ENCODE data around the gene CNGB1. TPM values are rescaled to one million over a fixed set of nuclear protein-coding genes. Genes with fewer than 3 reads are reported as not detected.

CNGB1 gene
- total RNA-seq, 1 experiment from 2014 or later = not detected

DNA sequence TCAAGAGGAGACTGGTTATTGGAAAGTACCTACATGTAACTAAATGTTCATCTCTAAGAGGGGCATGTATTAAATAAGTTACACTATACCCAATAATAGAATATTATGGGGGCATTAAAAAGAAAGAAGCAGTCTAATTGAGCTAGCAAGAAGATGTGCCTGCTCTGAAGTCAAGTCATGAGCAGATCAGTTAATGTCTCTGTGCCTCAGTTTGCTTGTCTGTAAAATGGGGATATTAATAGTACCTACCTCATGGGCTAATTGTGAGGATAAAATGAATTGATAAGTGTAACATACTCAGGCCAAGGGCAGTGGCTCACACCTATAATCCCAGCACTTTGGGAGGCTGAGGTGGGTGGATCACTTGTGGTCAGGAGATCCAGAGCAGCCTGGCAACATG, 3.0 kb downstream of the CNGB1 start (continued):
- TF ChIP-seq, protein P1, sequence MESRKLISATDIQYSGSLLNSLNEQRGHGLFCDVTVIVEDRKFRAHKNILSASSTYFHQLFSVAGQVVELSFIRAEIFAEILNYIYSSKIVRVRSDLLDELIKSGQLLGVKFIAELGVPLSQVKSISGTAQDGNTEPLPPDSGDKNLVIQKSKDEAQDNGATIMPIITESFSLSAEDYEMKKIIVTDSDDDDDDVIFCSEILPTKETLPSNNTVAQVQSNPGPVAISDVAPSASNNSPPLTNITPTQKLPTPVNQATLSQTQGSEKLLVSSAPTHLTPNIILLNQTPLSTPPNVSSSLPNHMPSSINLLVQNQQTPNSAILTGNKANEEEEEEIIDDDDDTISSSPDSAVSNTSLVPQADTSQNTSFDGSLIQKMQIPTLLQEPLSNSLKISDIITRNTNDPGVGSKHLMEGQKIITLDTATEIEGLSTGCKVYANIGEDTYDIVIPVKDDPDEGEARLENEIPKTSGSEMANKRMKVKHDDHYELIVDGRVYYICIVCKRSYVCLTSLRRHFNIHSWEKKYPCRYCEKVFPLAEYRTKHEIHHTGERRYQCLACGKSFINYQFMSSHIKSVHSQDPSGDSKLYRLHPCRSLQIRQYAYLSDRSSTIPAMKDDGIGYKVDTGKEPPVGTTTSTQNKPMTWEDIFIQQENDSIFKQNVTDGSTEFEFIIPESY (IDR thresholded peaks at IDR 0.05; ENCODE audit: extremely low read depth, insufficient replicate concordance, low read length) = no peak
- TF ChIP-seq EGR1 (IDR thresholded peaks at IDR 0.05; ENCODE audit: low read depth) (no peak), RAD21 (IDR thresholded peaks at IDR 0.05; ENCODE audit: low read depth) (no peak)
- TF ChIP-seq, protein P2, sequence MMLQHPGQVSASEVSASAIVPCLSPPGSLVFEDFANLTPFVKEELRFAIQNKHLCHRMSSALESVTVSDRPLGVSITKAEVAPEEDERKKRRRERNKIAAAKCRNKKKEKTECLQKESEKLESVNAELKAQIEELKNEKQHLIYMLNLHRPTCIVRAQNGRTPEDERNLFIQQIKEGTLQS (IDR thresholded peaks at IDR 0.05) = no peak

GRCh38 chr16:57966986-57967385, 3.9 kb downstream of the CNGB1 start:
- no peak overlapping the region for H3K4me2 ChIP-seq (ENCODE audit: low read length)
- H2AFZ ChIP-seq (ENCODE audit: low read depth, low read length, poor library complexity, severe bottlenecking) = no peak overlapping the region
- no peaks in the 10 kb centered on the region for H3K79me2 ChIP-seq (ENCODE audit: insufficient read depth, low read length)
- no peak overlapping the region for H3K9ac ChIP-seq (ENCODE audit: low read length)
- H4K20me1 ChIP-seq (ENCODE audit: insufficient read depth) = no peaks in the 10 kb centered on the region
- H3K27ac ChIP-seq (ENCODE audit: low read depth, low read length) = no peak overlapping the region
- intact Hi-C loops (cut with micrococcal nuclease) = no loop called here
- CTCF ChIA-PET = no interaction called here
- no peak overlapping the region for H3K4me3 ChIP-seq (replicated peaks in 1 of 2; ENCODE audit: low read depth in 1 of 2, low read length in 2 of 2)
- H3K27me3 ChIP-seq (ENCODE audit: insufficient read depth, low read length) = no peaks in the 10 kb centered on the region
- TF ChIP-seq CTCF (IDR thresholded peaks at IDR 0.05 in 2 of 3, conservative IDR thresholded peaks at IDR 0.05 in 1 of 3; ENCODE audit: borderline replicate concordance in 1 of 3, insufficient read depth in 1 of 3, low read depth in 2 of 3, low read length in 2 of 3) = no peak
- TF ChIP-seq CBX3 (IDR thresholded peaks at IDR 0.05; ENCODE audit: low read depth) = no peak
- no peak for TF ChIP-seq EGR1 (IDR thresholded peaks at IDR 0.05; ENCODE audit: low read depth)
- TF ChIP-seq, protein P3, sequence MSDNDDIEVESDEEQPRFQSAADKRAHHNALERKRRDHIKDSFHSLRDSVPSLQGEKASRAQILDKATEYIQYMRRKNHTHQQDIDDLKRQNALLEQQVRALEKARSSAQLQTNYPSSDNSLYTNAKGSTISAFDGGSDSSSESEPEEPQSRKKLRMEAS (IDR thresholded peaks at IDR 0.05) = no peak
- no peak for TF ChIP-seq ELF1 (IDR thresholded peaks at IDR 0.05; ENCODE audit: borderline replicate concordance, low read depth)
- no peak for TF ChIP-seq EZH2phosphoT487 (IDR thresholded peaks at IDR 0.05; ENCODE audit: borderline replicate concordance)
- no peak for TF ChIP-seq CEBPB (IDR thresholded peaks at IDR 0.05; ENCODE audit: low read depth)
- no peak for TF ChIP-seq REST (IDR thresholded peaks at IDR 0.05; ENCODE audit: low read depth)
- TF ChIP-seq TCF7L2 (IDR thresholded peaks at IDR 0.05; ENCODE audit: borderline replicate concordance, extremely low read depth, insufficient read depth, insufficient read length) = no peak
- TF ChIP-seq FOSL1 (IDR thresholded peaks at IDR 0.05; ENCODE audit: low read depth) = no peak
- TF ChIP-seq POLR2AphosphoS5 (IDR thresholded peaks at IDR 0.05; ENCODE audit: low read depth, low read length) = no peak
- TF ChIP-seq ZNF274 (IDR thresholded peaks at IDR 0.05; ENCODE audit: low read depth, low read length) = no peak
- TF ChIP-seq YY1 (IDR thresholded peaks at IDR 0.05; ENCODE audit: extremely low read depth, insufficient replicate concordance, low read depth, low read length) = no peak
- no peak for TF ChIP-seq SRF (IDR thresholded peaks at IDR 0.05; ENCODE audit: low read depth)
- no peaks in the 10 kb centered on the region for H3K4me1 ChIP-seq (ENCODE audit: control insufficient read depth in 1 of 2, insufficient read depth in 2 of 2, low read length in 2 of 2)
- H3K9me3 ChIP-seq (ENCODE audit: control insufficient read depth in 1 of 2, insufficient read depth in 1 of 2, low read depth in 1 of 2, low read length in 2 of 2) = no peaks in the 10 kb centered on the region
- POLR2A ChIA-PET = no interaction called here
- DNase-seq (ENCODE audit: low read depth, low spot score) (no peak), ATAC-seq (no peak)
- BruUV-seq (replicated peaks) = no TSS peak
- H3K36me3 ChIP-seq (ENCODE audit: control insufficient read depth in 1 of 2, insufficient read depth in 2 of 2, low read length in 2 of 2) = no peaks in the 10 kb centered on the region
- RAD21 ChIA-PET (ENCODE audit: low non-redundant PET in 1 of 2, low total read pairs in 2 of 2, uncharacterized antibody in 2 of 2, unreplicated experiment in 2 of 2) = no interaction called here
- H3K9me2 ChIP-seq (ENCODE audit: insufficient read depth) = no peaks in the 10 kb centered on the region

Data from HCT116 (cell line).